Measurements from ENCODE around the gene KIAA1217. TPM values are rescaled to one million over a fixed set of nuclear protein-coding genes. Genes with fewer than 3 reads are reported as not detected.

KIAA1217 gene
- total and polyA plus RNA-seq, 9 of the 15 experiments (the other 6 are each of a cell fraction or from before 2014, with no cell fraction given): 0.04 TPM; not detected in 8

DNA sequence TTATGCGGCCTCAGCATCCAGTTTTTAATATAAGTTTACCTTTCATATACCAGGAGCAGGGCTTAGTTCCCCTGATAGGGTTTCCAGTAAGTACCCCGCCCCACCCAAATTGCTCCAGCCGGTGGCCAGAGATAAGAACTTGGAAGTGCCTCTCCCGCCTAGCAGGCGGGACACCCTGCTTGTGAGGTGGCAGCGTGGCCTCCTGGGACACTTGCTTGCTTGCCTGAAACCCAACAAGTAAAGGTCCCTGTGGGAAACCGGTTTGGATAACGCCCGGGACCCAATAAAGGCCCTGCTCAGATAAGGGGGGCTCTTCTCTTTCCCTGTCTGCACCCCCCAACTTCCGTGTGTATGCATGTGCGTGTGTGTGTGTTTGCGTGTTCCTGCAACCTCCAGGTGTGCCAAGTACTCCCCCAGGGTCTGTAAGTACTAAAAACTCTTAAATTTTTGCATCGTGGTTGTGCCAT lies 360.4 kb downstream of the KIAA1217 start (continued):
- TF ChIP-seq PCBP1 (IDR thresholded peaks at IDR 0.05; ENCODE audit: low read depth, low read length, poor library complexity, severe bottlenecking) (no peak), FOXK2 (conservative IDR thresholded peaks at IDR 0.05 in 1 of 2, IDR thresholded peaks at IDR 0.05 in 1 of 2; ENCODE audit: low read depth in 2 of 2) (no peak), ZNF77 (CRISPR knock-in tag; IDR thresholded peaks at IDR 0.05) (no peak), GTF2E2 (tag; IDR thresholded peaks at IDR 0.05) (no peak), MYC (IDR thresholded peaks at IDR 0.05; ENCODE audit: low read depth, low read length) (peak; percentile 84), MYC (CRISPR knock-in tag; IDR thresholded peaks at IDR 0.05; ENCODE audit: borderline replicate concordance, low read depth) (no peak), SUPT5H (IDR thresholded peaks at IDR 0.05) (peak; percentile 16; the same call in 1 of the 2 replicates), BRF1 (IDR thresholded peaks at IDR 0.05; ENCODE audit: borderline replicate concordance, extremely low read depth, insufficient read length) (no peak), ZNF197 (CRISPR knock-in tag; IDR thresholded peaks at IDR 0.05; ENCODE audit: low read depth) (no peak), SOX6 (IDR thresholded peaks at IDR 0.05) (peak; percentile 80; the same call in 1 of the 2 replicates), TARDBP (IDR thresholded peaks at IDR 0.05) (0 out of 2 replicates have a peak, but pooled peaks have one; percentile 26), ADNP (tag; IDR thresholded peaks at IDR 0.05) (no peak), SRSF7 (optimal IDR thresholded peaks at IDR 0.05; ENCODE audit: low read depth, low read length) (no peak), EZH2 (IDR thresholded peaks at IDR 0.05; ENCODE audit: borderline replicate concordance, low read depth, low read length) (no peak), RFX5 (IDR thresholded peaks at IDR 0.05; ENCODE audit: low read depth, low read length) (no peak), SMAD3 (CRISPR knock-in tag; conservative IDR thresholded peaks at IDR 0.05) (0 out of 2 replicates have a peak, but pooled peaks have one; percentile 8)
- TF ChIP-seq, protein P1, sequence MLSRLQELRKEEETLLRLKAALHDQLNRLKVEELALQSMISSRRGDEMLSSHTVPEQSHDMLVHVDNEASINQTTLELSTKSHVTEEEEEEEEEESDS (CRISPR knock-in tag; IDR thresholded peaks at IDR 0.05): no peak
- TF ChIP-seq, protein P2, sequence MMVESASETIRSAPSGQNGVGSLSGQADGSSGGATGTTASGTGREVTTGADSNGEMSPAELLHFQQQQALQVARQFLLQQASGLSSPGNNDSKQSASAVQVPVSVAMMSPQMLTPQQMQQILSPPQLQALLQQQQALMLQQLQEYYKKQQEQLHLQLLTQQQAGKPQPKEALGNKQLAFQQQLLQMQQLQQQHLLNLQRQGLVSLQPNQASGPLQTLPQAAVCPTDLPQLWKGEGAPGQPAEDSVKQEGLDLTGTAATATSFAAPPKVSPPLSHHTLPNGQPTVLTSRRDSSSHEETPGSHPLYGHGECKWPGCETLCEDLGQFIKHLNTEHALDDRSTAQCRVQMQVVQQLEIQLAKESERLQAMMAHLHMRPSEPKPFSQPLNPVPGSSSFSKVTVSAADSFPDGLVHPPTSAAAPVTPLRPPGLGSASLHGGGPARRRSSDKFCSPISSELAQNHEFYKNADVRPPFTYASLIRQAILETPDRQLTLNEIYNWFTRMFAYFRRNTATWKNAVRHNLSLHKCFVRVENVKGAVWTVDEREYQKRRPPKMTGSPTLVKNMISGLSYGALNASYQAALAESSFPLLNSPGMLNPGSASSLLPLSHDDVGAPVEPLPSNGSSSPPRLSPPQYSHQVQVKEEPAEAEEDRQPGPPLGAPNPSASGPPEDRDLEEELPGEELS (CRISPR knock-in tag; IDR thresholded peaks at IDR 0.05; ENCODE audit: borderline replicate concordance): no peak
- TF ChIP-seq, protein P3, sequence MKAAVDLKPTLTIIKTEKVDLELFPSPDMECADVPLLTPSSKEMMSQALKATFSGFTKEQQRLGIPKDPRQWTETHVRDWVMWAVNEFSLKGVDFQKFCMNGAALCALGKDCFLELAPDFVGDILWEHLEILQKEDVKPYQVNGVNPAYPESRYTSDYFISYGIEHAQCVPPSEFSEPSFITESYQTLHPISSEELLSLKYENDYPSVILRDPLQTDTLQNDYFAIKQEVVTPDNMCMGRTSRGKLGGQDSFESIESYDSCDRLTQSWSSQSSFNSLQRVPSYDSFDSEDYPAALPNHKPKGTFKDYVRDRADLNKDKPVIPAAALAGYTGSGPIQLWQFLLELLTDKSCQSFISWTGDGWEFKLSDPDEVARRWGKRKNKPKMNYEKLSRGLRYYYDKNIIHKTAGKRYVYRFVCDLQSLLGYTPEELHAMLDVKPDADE (conservative IDR thresholded peaks at IDR 0.05; ENCODE audit: control insufficient read depth, low read depth, low read length): peak; percentile 51; the same call in 1 of the 2 replicates
- TF ChIP-seq, protein P4, sequence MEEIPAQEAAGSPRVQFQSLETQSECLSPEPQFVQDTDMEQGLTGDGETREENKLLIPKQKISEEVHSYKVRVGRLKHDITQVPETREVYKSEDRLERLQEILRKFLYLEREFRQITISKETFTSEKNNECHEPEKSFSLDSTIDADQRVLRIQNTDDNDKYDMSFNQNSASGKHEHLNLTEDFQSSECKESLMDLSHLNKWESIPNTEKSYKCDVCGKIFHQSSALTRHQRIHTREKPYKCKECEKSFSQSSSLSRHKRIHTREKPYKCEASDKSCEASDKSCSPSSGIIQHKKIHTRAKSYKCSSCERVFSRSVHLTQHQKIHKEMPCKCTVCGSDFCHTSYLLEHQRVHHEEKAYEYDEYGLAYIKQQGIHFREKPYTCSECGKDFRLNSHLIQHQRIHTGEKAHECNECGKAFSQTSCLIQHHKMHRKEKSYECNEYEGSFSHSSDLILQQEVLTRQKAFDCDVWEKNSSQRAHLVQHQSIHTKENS (CRISPR knock-in tag; IDR thresholded peaks at IDR 0.05): no peak
- TF ChIP-seq, protein P5, sequence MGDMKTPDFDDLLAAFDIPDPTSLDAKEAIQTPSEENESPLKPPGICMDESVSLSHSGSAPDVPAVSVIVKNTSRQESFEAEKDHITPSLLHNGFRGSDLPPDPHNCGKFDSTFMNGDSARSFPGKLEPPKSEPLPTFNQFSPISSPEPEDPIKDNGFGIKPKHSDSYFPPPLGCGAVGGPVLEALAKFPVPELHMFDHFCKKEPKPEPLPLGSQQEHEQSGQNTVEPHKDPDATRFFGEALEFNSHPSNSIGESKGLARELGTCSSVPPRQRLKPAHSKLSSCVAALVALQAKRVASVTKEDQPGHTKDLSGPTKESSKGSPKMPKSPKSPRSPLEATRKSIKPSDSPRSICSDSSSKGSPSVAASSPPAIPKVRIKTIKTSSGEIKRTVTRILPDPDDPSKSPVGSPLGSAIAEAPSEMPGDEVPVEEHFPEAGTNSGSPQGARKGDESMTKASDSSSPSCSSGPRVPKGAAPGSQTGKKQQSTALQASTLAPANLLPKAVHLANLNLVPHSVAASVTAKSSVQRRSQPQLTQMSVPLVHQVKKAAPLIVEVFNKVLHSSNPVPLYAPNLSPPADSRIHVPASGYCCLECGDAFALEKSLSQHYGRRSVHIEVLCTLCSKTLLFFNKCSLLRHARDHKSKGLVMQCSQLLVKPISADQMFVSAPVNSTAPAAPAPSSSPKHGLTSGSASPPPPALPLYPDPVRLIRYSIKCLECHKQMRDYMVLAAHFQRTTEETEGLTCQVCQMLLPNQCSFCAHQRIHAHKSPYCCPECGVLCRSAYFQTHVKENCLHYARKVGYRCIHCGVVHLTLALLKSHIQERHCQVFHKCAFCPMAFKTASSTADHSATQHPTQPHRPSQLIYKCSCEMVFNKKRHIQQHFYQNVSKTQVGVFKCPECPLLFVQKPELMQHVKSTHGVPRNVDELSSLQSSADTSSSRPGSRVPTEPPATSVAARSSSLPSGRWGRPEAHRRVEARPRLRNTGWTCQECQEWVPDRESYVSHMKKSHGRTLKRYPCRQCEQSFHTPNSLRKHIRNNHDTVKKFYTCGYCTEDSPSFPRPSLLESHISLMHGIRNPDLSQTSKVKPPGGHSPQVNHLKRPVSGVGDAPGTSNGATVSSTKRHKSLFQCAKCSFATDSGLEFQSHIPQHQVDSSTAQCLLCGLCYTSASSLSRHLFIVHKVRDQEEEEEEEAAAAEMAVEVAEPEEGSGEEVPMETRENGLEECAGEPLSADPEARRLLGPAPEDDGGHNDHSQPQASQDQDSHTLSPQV (IDR thresholded peaks at IDR 0.05): peak; percentile 88
